ENCODE measurements around the gene CDK6.

- TF ChIP-seq CTCF (conservative IDR thresholded peaks at IDR 0.05; ENCODE audit: low read depth, low read length) = no peak
- TF ChIP-seq EZH2phosphoT487 (IDR thresholded peaks at IDR 0.05; ENCODE audit: borderline replicate concordance, low read length) = no peak
These were observed 16.2 kb downstream of the CDK6 start for GRCh38 chr7:92820191-92820590.
